Endothelial cell (in vitro differentiated cells): Measurements from ENCODE around the gene ARFGAP1. TPM values are rescaled to one million over a fixed set of nuclear protein-coding genes. Genes with fewer than 3 reads are reported as not detected.

Experiments
- DNase-seq: peaks from one replicate; pipeline ENCODE4 v3.0.0; 2021; ENCODE audit warnings: low spot score
- H3K27ac Mint-ChIP-seq: one replicate; pipeline ENCODE4 v1.8.0; 2021; ENCODE audit warnings: mixed read lengths, inconsistent platforms; ENCODE audit not compliant: unreplicated experiment
- H3K27me3 Mint-ChIP-seq: one replicate; pipeline ENCODE4 v1.8.0; 2021; ENCODE audit warnings: mild to moderate bottlenecking, moderate library complexity, mixed read lengths, inconsistent platforms; ENCODE audit not compliant: unreplicated experiment
- H3K36me3 Mint-ChIP-seq: one replicate; pipeline ENCODE4 v1.8.0; 2021; ENCODE audit warnings: mild to moderate bottlenecking, low read depth, mixed read lengths, inconsistent platforms; ENCODE audit not compliant: unreplicated experiment
- H3K4me1 Mint-ChIP-seq: one replicate; pipeline ENCODE4 v1.8.0; 2021; ENCODE audit warnings: mild to moderate bottlenecking, mixed read lengths, inconsistent platforms; ENCODE audit not compliant: unreplicated experiment
- H3K4me3 Mint-ChIP-seq: one replicate; pipeline ENCODE4 v1.8.0; 2021; ENCODE audit warnings: mild to moderate bottlenecking, mixed read lengths, inconsistent platforms; ENCODE audit not compliant: unreplicated experiment
- H3K9me3 Mint-ChIP-seq: one replicate; pipeline ENCODE4 v1.8.0; 2021; ENCODE audit warnings: mixed read lengths, inconsistent platforms; ENCODE audit not compliant: unreplicated experiment
- total RNA-seq: library from RNA; stranded (reverse); fragmentation: NEBNext Ultra II Directional; extraction: Animal tissue kit (Norgen Biotek cat#: 25700); gene quantifications from one replicate; pipeline ENCODE4 v1.2.1, GENCODE V29; 2021; ENCODE audit not compliant: unreplicated experiment
- TF ChIP-seq, protein P1 (sequence below): fragments of 200-600 bp; sonication (generic); IDR thresholded peaks from one replicate; pipeline ENCODE4 v1.5.0; 2021; ENCODE audit warnings: antibody characterized with exemption; ENCODE audit not compliant: unreplicated experiment

Gene ARFGAP1
- total RNA-seq, 1 donor from 2014 or later = 106 TPM

DNA sequence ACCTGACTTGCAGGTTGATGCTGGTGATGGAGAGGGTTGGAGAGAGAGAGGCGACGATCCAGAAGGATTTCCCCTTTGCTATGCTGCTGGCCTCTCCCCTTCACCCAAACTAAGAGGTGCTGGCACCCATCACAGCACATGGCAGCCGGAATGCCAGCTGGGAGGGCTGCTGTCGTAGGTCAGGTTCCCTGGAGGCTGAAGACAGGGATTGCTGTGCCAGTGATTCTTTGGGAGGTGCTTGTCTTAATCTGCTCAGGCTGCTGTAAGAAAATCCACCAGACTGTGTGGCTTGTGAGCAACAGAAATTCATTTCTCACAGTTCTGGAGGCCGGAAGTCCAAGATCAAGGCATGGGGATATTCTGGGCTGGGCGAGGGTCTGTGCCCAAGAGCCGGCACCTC, 4.4 kb upstream of the ARFGAP1 start:
- TF ChIP-seq, protein P1, sequence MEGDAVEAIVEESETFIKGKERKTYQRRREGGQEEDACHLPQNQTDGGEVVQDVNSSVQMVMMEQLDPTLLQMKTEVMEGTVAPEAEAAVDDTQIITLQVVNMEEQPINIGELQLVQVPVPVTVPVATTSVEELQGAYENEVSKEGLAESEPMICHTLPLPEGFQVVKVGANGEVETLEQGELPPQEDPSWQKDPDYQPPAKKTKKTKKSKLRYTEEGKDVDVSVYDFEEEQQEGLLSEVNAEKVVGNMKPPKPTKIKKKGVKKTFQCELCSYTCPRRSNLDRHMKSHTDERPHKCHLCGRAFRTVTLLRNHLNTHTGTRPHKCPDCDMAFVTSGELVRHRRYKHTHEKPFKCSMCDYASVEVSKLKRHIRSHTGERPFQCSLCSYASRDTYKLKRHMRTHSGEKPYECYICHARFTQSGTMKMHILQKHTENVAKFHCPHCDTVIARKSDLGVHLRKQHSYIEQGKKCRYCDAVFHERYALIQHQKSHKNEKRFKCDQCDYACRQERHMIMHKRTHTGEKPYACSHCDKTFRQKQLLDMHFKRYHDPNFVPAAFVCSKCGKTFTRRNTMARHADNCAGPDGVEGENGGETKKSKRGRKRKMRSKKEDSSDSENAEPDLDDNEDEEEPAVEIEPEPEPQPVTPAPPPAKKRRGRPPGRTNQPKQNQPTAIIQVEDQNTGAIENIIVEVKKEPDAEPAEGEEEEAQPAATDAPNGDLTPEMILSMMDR = no peak
- Mint-ChIP-seq H3K4me1 (peaks cover 6% of the 10 kb centered on the region), H3K27ac (no peak overlapping the region), H3K4me3 (peak overlapping the region; percentile 15), H3K27me3 (peaks cover 11% of the 10 kb centered on the region), H3K36me3 (no peaks in the 10 kb centered on the region), H3K9me3 (no peaks in the 10 kb centered on the region)
- DNase-seq = no peak

DNA sequence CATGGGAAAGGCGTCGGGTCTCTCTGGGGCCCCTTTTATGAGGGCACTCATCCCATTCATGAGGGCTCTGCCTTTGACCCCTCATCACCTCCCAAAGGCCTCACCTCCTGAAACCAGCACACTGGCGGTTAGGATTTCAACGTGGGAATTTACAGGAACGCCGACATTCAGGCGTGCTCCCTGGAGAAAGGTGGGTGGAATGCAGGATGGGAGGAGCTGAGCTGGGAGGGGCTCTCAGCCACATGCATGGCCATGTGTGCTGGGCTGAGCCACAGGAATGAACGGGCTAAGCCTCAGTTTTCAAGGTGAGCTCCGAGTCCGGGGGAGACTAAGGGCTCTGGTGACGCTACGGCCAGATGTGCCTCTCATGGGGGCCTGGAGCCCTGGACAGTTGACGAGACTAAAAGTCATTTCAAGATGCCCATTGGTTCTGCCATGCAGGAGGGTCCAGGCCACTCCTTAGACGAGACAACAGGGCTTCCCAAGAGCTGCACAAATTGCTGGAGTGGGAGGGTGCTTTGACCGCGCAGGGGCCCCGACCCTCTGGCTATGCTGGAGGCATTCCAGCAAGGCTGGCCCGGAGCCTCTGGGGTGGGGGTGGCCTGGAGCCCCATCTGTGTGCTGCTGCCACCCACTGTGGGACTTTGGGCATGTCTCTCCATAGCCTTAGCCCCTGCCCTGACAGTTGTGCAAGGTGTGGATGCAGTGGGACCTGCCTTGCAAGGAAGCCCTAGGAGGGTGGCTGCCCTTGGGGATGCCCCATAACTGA, 3.8 kb upstream of the ARFGAP1 start:
- Mint-ChIP-seq H3K36me3 (no peaks in the 10 kb centered on the region), H3K9me3 (no peaks in the 10 kb centered on the region), H3K4me3 (no peak overlapping the region), H3K27ac (no peak overlapping the region), H3K27me3 (peaks cover 15% of the 10 kb centered on the region), H3K4me1 (peaks cover 11% of the 10 kb centered on the region)
- TF ChIP-seq, protein P1 = no peak
- no peak for DNase-seq

DNA sequence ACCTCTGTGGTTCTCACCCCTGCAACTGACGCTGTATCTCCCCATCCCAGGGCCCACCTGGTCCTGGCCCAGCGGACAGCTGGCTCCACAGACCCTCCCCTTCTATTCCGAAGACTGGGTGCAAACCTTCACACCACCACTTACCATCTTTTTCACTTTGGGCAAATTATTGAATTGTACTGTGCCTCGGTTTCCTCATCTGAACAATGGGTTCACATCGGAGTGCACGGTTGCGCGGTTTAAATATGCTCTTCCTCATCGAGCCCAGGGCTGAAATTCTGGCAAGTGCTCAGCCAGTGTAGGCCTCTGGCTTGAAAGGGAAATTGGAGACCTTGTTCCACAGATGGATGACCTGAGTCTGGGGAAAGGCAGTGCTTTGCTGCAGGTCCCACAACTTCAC, 2.9 kb upstream of the ARFGAP1 start:
- TF ChIP-seq, protein P1 = no peak
- Mint-ChIP-seq H3K4me3 (peak overlapping the region; percentile 51), H3K27ac (peak overlapping the region; percentile 45), H3K9me3 (no peaks in the 10 kb centered on the region), H3K27me3 (peaks cover 15% of the 10 kb centered on the region), H3K36me3 (no peaks in the 10 kb centered on the region), H3K4me1 (peaks cover 10% of the 10 kb centered on the region)
- no peak for DNase-seq

DNA sequence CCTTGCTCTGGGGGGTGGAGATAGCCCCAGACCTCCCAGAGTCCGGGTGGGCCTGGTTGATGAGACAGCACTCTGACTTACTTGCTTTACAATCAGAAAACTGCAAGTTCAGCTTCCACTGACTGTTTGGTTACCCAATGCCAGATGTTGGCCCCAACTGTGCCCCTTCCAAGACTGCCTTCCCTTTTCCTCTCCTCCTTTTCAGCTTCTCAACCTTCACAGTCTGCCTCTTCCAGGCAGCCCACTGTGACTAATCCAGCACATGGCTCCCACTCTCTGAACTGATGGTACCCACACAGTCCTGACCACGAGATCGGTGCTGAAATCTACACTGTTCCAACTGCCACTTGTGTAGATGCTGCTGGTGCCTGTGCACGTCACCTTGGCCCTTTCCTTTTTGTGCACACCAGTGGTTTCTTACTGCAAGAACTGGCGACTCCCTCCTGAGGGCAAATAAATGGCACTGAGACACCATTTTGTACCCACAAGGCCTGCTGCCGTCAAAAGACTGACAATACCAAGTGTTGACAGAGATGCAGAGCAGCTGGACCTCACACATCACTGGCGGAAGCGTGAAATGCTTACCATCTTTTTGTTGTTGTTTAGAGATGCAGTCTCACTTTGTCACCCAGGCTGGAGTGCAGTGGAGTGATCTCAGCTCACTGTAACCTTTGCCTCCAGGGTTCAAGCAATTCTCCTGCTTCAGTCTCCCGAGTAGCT, 1.8 kb upstream of the ARFGAP1 start:
- H3K9me3 Mint-ChIP-seq = no peaks in the 10 kb centered on the region
- peaks cover 10% of the 10 kb centered on the region for H3K4me1 Mint-ChIP-seq
- H3K4me3 Mint-ChIP-seq = peak overlapping the region; percentile 93
- DNase-seq = no peak
- TF ChIP-seq, protein P1 = no peak
- H3K27ac Mint-ChIP-seq = no peak overlapping the region
- peaks cover 16% of the 10 kb centered on the region for H3K27me3 Mint-ChIP-seq
- no peaks in the 10 kb centered on the region for H3K36me3 Mint-ChIP-seq

DNA sequence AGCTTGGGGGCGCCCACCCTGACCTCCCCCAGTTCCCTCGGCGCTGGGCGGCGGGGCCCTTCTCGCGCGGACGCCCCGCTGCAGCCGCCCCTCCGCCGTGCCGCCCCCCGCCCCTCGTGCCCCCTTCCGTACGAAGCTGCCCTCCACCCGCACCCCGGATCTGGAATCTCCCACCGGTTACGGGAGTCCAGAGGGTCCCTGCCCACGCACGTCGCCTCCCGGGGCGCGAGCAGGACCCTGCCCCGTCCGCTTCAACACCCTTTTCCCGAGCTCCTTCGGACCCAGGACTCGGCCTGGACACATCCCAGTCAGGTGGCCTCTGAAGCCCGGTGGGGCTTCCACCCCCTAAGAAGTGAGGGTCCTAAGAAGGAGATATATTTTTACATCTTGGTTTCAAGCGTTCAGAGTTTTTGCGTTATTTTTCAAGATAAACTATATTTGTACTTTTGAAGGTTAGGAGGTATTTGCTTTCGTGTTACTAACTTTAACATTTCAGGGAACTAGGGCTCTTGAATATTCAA, 506 bp downstream of the ARFGAP1 start:
- H3K27ac Mint-ChIP-seq = peak overlapping the region; percentile 84
- H3K9me3 Mint-ChIP-seq = no peaks in the 10 kb centered on the region
- H3K4me1 Mint-ChIP-seq = peaks cover 10% of the 10 kb centered on the region
- peak overlapping the region; percentile 96 for H3K4me3 Mint-ChIP-seq
- TF ChIP-seq, protein P1 = no peak
- peaks cover 12% of the 10 kb centered on the region for H3K27me3 Mint-ChIP-seq
- no peak for DNase-seq
- H3K36me3 Mint-ChIP-seq = peaks cover 5% of the 10 kb centered on the region
